Measurements from ENCODE around the gene EMP3. TPM values are rescaled to one million over a fixed set of nuclear protein-coding genes. Genes with fewer than 3 reads are reported as not detected.

EMP3 gene
- total and polyA plus RNA-seq, 9 of the 15 experiments (the other 6 are each of a cell fraction or from before 2014, with no cell fraction given): 123 to 386 (median 296) TPM

- Histone ChIP-seq H3K79me2 (ENCODE audit: control insufficient read depth, insufficient read depth, low read length) (peaks cover 22% of the 10 kb centered on the region), H3K36me3 (ENCODE audit: control insufficient read depth, insufficient read depth, low read length) (no peaks in the 10 kb centered on the region), H2AFZ (ENCODE audit: low read depth, low read length) (peak overlapping the region; percentile 89), H3K4me3 (peak overlapping the region; percentile 57), H3K27ac (ENCODE audit: extremely low read depth, low read depth, low read length) (peak overlapping the region; percentile 99), H3K4me1 (replicated peaks in 1 of 2; ENCODE audit: control insufficient read depth in 2 of 2, insufficient read depth in 2 of 2, low read length in 2 of 2) (peaks cover 26 to 47% of the 10 kb centered on the region in 2 experiments), H3K9me3 (replicated peaks; ENCODE audit: control insufficient read depth, insufficient read depth, low read depth, low read length) (no peaks in the 10 kb centered on the region), H3K9me1 (ENCODE audit: control insufficient read depth, insufficient read depth, low read length) (no peaks in the 10 kb centered on the region), H4K20me1 (replicated peaks; ENCODE audit: control insufficient read depth, insufficient read depth, low read length) (no peaks in the 10 kb centered on the region), H3K4me2 (ENCODE audit: insufficient read depth, low read length) (peak overlapping the region; percentile 88), H3K27me3 (ENCODE audit: control insufficient read depth in 2 of 2, insufficient read depth in 2 of 2, low read length in 2 of 2) (no peaks in the 10 kb centered on the region), H3K9ac (ENCODE audit: insufficient read depth in 1 of 2, low read depth in 2 of 2, low read length in 2 of 2) (peak overlapping the region; percentile 90 to 97)
- in situ Hi-C loops (cut with MboI): no loop called here
- 1% methylated on average over 9 of the region's 22 CpGs for WGBS (ENCODE audit: insufficient coverage, low coverage, missing lambda C conversion rate)
- ChIA-PET POLR2A (interaction anchor here (0.6 to 2.7 kb wide), 7 partner anchors 11 to 263 kb away, joined by 3 to 16 read pairs (median 5); partner anchors contain the start of genes SYNGR4 and TMEM143), CTCF (ENCODE audit: low intra/inter-chr PET ratio) (interaction anchor here (3.8 kb wide), 1 partner anchor 12 kb away, joined by 57 read pairs; no protein-coding TSS in a partner anchor)
- BruUV-seq (replicated peaks): no TSS peak
- no peak for FAIRE-seq
- intact Hi-C loops (cut with micrococcal nuclease): loop anchor here (5.0 to 10.0 kb wide), 3 partner anchors 41 to 261 kb away; partner anchors contain the start of genes GRIN2D, KDELR1, SYNGR4 and TMEM143
- peak; percentile 97 to 98 (median 98) for DNase-seq (ENCODE audit: extremely low read depth in 1 of 4, low spot score in 3 of 4)
- peak; percentile 84; the same call in 2 of the 3 replicates for ATAC-seq
- TF ChIP-seq ZBTB17 (CRISPR knock-in tag; IDR thresholded peaks at IDR 0.05): 0 out of 2 replicates have a peak, but pooled peaks have one; percentile 17
- TF ChIP-seq PKNOX1 (IDR thresholded peaks at IDR 0.05): peak; percentile 93
- TF ChIP-seq KDM4B (IDR thresholded peaks at IDR 0.05; ENCODE audit: borderline replicate concordance in 2 of 2, low read depth in 1 of 2): 0 out of 4 replicates have a peak, but pooled peaks of 1 of the 2 experiments have one; percentile 28
- TF ChIP-seq POLR2AphosphoS5 (IDR thresholded peaks at IDR 0.05; ENCODE audit: control insufficient read depth, insufficient read depth, low read depth, low read length): no peak; the same call in 1 of the 2 replicates
- no peak for TF ChIP-seq HLTF (IDR thresholded peaks at IDR 0.05)
- no peak for TF ChIP-seq ZNF764 (CRISPR knock-in tag; IDR thresholded peaks at IDR 0.05; ENCODE audit: low read depth)
- no peak for TF ChIP-seq MGA (IDR thresholded peaks at IDR 0.05)
- TF ChIP-seq NR2C2 (CRISPR knock-in tag; IDR thresholded peaks at IDR 0.05): no peak
- no peak for TF ChIP-seq NR2C2 (tag; IDR thresholded peaks at IDR 0.05)
Measured at GRCh38 chr19:48321372-48321621, 4.1 kb upstream of the EMP3 start.

All from K562 (cell line).